Measurements from ENCODE around the gene DNAH6.
"Not testable (repeated sequence)": the region's sequence is repeated elsewhere in the genome, so short reads cannot be mapped to it uniquely, and the experiment has no call there.

DNAH6 gene

DNA sequence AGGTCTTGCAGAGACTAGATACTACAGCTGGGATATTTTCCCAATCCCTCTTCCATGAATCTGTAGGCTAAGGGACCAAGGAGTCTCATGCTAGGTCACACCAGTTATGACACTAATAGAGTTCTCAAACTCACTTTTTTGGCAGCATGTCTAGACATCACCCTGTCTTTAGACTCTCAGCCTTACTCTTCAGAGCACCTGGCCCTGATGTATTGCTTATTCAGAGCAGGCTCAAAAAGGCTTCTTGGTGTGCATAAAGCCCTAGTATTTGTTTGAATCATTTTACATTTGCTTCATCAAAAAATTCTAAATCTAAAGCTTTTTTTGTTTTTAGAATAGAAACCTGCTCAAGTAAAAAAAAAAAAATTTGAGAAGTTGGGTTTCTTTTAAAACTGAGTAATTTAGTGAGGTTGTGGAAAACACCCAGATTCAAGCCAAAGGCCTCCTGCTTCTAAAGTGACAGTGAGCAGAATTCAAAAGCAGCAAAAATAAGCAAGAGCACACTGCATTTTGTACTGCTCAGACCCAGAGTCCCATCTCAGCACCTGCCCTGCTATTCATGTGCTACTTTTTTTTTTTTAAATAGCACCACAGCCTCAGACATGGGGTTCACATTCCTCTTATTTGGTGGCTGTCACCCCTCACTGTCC is 18.0 kb upstream of the DNAH6 start:
- no peak for DNase-seq

DNA sequence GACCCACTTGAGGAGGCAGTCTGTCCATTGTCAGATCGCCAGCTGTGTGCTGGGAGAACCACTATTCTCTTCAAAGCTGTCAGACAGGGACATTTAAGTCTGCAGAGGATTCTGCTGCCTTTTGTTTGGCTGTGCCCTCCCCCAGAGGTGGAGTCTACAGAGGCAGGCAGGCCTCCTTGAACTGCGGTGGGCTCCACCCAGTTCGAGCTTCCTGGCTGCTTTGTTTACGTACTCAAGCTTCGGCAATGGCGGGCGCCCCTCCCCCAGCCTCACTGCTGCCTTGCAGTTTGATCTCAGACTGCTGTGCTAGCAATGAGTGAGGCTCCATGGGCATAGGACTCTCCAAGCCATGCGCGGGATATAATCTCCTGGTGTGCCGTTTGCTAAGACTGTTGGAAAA is 5.3 kb upstream of the DNAH6 start:
- peak in 2 of 4 experiments; percentile 13 to 28 for DNase-seq

DNA sequence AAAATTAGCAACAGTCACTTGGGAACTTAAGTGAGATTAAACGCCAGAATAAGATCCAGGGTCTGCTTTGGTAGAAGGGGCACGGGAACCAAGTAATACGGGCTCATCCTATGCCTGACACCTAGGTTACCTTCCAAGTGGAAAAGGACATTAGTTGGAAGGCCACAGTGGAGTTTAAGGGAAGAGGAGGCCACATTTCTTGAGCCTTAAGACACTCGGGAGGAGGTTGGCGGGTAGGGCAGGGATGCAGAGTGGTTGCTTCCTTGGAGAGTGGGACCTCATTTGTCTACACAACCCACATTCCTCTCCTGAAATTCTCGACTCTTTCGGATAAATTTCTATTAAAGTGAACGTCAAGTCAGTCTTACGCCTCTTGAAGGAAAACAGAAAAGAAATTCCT is 510 bp upstream of the DNAH6 start:
- DNase-seq = no peak

DNA sequence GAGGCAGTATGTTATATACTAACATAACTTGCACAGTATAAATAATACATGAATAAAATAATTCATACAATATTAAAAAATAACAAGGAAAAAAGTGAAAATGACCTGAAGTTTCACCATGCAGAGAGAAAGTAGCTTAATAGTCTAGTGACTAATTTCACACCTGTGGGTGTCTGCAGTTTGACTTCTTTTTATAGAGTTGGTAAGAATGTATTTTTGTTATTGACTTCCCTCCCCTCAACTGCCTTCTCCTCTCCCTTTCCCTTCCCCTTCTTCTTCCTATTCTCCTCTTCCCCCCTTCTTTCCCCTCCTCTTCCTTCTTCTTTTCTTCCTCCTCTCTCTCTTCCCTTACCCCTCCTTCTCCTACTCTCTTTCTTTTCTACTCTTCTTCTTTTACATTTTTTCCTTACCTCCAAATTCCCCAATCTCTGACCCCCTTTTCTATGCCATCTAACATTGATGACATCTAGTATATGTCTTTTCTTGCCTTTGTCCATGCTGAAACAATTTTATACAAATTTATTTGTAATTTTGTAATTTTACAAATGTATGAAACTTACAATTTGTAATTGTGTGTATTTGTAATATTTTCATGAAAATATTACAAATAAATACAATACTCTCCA is 3.1 kb downstream of the DNAH6 start:
- no peak for DNase-seq

DNA sequence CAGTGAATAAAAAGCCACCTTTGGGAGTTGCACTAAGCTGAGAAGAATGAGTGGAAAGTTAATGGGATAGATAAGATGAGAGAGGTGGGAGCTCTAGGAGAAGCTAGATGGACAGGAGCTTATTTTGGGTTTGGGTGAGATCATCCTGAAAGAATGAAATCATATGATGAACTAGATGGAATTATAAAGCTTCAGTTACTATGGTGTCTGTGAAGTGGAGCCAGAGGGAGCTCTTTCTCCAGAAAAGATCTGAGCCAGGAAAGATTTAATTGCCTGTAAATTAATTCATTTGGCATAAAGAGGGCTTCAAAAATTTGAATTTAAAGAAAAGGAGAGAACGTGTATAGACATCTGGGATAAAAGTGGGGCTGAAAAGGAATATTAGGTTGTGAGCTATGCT is 10.3 kb downstream of the DNAH6 start:
- DNase-seq = no peak

DNA sequence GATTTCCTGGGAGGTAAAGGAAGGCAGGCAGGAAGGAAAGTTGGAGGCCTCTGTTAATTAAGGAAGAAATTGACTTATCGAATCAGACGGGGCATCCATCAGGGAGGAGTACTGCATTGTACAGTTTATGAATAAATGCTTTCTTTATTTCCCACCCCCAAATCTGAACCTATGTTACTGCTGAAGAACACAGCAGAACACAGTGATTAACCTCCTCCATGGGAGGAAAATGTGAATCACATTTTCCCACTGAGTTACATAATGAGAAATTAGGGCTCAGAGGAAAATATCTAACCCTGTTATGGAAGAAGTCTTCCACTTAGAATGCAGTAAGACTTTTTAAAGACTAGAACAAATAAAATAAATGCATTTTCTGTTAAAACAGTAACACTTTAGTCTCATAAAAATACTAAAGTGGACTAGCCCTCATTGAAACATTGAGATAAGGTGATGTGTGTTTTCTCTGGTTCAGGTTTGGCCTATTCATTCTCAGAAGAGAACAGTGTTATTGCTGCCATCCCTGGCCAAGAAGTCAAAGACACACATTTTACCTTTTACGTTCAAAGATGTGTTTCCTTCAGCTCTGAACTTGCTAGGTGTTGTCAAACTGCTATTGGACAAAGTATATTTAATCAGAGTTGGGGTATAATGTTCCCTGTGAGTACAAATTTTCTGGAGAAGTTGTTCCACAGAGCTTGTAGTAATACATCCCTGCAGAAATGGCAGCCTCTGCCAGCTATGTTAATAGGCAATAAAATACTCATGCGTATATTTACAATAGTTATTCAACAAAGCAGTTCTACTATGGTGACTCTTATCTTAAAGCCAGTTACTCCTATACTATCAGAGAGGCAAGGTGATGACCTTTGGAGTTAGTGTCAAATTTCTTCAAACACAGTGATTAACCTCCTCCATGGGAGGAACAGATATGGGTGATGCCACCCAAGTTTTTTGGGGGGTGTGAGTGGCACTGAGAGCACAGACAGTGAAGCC is 11.1 kb downstream of the DNAH6 start:
- no peak for DNase-seq

DNA sequence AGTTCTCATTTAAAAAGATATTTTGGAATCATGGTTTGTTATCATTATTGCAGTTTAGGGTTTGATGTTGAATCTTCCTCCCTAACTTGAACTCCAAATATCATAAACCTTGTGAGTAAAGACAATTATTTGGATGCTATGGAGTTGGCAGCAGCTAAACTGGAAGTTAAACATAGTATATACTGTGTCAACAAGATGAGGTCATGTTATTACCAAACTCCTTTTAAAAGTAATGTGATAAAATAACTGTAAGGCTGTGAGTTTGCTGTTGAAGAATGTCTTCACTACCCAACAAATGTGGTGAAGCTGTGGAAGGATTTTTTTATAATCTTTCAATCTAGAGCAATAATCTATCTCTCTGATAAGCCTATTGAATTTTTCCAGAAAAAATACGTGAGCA is 16.0 kb downstream of the DNAH6 start:
- no peak for DNase-seq

DNA sequence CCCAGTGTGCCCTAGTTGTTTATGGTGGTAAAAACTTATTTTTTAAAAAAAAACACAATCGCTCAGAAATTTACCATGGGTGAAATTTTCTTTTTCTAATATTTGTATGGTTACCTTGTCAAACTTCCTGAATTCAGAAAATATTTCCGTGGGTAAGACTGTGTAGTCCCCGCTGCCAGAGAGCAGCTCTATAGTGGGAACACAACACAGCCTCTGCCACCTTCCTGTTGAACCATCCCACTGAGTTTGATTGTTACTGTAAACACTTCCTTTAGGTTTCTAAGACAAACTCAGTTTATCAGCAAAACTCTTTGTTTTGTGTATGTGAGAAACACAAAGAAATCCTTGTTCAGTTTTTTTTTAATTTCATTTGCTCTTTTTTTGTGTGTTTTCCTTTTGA is 17.9 kb downstream of the DNAH6 start:
- DNase-seq = no peak

DNA sequence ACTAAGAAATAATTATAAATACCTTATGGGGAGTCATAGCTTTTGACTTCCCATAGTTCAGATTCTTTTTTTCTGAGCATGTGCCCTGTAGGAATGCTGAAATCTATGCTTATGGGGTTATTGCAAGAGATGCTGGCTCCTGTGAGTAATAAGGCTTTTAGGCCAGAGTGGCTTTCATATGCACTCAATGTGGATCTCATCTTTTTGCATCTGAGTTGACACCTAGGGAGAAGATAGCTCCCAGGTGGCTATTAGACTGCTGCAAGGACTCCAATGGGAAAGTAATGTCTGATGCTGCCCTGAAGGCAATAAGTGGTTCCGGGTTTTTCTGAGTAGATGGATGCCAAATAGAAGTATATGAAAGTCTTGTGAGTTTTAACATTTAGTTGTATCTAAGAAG is 21.0 kb downstream of the DNAH6 start:
- DNase-seq = no peak

DNA sequence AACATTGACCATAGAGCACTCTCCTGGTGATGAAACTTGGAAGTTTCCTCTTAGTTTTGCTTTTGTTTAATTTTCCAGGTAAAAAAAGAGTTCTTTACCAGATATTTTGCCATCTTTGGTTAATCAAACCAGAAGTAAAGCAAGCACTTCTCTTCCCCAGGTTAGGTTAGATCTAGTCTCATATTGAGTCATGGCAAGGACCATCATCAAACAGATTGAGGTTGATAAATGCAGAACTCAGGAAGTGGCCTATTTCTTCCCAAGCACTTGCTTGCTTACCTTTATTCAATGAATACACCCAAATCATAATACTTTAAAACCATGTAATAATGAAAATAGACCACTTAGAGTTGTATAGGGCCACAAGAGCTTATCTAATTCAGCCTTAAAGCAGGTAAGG is 23.4 kb downstream of the DNAH6 start:
- DNase-seq = no peak

DNA sequence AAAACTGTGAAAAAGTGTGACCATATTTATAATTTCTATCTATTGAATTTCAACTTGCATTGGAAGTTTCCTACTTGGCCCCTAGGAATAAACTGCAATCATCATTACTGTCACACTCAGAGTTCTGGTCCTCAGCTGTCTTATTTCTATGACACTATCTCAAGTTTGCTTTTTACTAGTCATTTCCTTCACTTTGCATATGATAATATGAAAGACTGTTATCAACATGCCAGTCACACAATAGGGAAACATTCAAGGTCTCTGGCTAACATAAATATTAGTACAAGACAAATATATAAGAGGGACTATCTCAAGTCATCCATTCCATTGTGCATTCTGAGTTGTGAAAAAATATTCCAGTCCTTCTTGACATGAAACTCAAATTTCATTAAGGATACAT is 28.7 kb downstream of the DNAH6 start:
- no peak for DNase-seq

DNA sequence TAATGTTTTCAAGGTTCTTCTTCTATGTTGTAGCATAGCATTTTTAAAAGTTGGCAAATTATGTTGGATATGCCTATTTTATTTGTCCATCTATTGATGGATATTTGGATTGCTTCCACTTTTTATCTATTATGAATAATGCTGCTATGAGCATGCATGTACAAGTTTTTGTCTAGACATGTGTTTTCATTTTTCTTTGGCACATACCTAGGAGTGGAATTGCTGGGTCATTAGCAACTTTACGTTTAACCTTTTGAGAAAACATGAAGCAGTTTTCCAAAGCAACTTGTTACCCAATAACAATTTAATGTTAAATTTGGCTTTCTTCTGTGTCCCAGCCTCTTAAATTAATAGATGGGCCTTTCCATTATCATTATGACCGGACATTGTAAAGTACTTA is 30.3 kb downstream of the DNAH6 start:
- DNase-seq = no peak

DNA sequence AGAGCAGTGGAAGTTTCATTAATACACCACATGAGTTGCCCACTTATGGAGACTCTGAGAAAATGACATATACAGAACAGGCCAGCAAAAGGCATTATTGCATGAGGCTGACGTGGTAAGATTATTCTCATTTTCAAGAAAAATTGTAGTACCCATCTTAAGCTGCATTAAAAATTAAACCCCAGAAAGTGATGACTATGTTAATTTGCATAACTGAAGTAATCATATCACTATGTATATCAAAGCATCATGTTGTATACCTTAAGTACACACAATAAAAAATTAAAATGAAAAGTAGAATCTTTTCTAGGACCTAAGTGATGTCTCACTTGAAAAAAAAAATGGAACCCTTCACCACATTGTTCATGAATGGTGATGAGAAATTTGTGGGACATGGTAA is 32.0 kb downstream of the DNAH6 start:
- DNase-seq = no peak

DNA sequence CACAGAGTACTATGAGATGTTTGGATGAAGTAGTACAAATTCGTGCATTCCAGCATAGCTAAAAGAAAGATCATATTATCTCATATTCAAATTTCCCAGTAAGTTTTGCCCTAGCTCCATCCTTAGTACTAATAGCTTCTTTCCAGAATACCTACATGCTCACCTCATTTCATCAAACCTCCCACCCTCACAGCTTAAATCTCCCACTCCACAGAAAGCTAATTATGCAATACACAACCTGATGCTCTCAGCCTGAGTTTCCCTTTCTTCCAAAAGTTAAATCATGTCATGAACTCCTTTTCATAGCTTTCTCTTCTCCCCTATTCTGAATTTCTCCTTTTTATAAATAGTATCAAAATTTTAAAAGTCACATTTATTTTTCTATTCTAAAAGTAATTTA is 34.6 kb downstream of the DNAH6 start:
- no peak for DNase-seq

DNA sequence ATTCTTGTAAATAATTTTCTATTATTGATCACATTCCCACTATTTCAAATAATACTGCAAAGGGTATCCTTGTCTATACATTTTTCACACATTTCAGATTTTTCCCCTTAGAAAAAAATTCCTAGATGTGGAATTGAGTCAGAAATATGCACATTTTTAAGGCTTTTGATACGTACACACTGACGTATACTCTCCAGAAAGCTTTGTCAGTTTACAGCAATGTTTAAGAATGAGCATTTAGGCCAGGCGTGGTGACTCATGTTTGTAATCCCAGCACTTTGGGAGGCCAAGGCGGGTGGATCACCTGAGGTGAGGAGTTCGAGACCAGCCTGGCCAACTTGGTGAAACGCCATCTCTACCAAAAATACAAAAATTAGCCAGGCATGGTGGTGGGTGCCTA is 35.2 kb downstream of the DNAH6 start:
- not testable (repeated sequence) for DNase-seq

DNA sequence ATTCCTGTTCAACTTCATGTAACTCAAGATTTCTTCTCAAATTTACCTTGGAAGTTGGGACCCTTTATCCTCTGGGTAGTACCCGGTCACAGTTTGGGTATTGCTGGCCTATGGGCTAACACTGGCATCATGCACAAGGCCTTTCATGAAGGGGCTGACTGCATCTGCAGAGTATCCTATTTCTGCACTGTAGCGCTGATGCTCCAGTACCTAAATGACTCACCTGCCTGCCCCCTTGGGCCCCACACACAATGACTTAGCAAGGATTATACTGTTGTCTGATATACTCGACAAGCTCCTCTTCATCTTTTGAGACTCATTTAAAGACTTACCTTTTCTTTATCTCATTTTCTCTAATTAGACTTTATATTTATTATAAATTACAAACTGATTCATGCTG is 39.9 kb downstream of the DNAH6 start:
- no peak for DNase-seq

DNA sequence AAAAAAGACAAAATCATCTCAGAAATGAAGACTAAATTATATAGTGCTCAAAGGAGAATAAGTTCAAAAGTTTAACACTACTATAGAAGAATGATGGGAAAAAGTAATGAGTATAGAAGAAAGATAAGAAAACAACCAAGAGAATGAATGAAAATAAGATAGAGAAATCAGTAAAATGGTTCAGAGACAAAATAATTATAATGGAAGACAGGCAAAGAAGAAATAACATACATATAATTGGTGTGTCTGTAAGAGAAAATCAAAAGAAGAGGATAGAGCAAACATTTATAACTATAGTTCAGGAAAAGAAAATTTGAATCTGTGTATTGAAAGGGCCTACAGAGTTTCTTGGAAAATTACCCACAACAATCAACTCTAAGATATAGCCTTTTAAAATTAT is 43.5 kb downstream of the DNAH6 start:
- no peak for DNase-seq

DNA sequence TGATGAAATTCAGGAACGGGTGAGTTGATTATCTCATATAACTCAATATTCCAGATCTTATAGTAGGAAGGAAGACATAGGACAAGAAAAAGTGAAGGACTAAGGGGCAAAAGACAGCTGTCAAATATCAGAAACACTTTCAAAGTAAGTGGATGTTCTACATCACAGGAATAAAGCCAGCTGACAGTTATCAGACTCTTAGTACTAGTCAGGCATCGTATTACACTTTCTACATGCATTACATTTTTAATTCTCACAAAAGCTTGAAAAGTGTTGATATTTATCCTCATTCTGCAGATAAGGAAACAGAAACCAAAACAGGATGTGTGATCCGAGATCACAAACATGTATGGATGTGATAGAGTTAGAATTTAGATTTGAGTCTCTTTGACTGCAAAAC is 63.4 kb downstream of the DNAH6 start:
- no peak for DNase-seq

DNA sequence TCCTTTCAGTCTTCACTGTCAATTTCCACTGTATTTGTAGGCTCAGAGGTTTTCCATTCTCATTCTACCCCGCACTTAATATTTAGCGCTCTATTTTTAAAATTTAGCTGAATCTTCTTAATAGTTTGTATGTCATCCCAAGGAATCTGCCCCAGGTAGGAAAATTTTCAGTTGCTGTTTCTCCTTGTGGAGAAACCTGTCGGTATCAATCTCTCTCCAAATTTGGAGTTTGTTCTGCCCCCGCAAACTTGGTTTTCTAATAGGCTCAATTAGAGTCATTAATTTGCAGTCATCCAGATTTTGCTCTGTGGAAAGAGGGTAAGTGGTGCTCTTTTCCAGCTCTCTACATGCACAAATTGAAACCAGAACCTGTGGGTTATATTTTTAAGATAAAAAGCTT is 87.6 kb downstream of the DNAH6 start:
- DNase-seq = no peak

DNA sequence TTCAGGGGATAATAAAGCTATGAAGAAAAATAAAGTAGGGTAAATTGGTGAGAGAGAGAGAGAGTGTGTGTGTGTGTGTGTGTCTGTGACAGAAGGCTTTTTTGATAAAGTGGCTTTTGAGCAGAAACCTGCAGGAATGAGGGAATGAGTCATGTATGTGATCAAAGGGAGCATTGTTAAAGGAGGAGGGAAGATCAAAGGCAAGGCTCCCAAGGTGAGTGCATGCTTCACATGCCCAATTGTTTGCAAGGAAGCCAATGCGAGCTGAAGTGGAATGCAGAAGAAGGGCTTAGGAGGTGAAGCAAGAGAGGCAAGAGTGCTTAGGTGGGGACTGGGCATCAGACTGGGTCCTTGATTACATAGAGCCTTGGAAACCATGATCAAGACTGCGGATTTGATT is 96.8 kb downstream of the DNAH6 start:
- DNase-seq = no peak

DNA sequence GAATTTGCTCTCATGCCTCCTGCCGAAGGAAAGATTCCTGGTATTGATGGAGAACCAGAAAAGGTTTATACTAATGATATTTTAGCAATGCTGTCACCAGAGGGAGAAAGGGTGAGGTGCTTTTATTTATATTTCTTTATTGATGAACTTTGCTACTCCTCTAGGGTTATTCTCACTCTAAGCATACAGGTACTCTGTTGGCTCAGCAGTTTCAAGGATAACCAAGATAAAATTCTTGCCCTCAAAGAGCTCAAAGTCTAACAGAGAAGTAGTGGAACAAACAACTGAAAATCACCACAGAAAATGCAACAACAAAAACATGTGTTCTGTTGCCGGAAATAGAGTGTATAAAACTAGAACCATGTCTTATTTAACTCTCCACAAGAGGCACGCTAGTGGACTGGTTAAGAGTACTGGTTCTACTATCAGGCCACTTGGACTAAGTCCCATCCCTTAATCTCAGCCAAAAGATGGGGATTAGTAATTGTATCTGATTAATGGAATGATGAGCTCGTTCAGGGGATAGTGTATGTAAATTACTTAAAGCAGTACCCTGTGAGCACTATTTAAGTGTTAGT is 103.6 kb downstream of the DNAH6 start:
- no peak for DNase-seq

DNA sequence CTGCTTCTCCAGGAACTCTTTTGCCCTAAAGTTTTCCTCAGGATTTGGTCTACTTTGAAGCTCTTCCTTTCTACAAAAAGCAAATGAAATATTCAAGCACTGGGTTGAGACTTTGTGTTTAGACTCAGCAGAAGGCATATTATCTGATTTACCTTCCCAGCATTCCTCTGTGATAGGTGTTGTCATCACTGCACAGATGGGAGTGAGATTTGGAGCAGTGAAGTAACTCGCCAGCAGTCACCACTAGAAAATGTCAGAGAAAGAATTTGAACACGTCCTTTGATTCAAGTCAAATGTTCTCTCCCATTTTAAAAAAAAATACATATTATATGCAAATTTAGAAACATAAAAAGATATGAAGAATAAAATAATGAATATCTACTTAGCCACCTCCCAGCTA is 112.2 kb downstream of the DNAH6 start:
- DNase-seq = no peak

DNA sequence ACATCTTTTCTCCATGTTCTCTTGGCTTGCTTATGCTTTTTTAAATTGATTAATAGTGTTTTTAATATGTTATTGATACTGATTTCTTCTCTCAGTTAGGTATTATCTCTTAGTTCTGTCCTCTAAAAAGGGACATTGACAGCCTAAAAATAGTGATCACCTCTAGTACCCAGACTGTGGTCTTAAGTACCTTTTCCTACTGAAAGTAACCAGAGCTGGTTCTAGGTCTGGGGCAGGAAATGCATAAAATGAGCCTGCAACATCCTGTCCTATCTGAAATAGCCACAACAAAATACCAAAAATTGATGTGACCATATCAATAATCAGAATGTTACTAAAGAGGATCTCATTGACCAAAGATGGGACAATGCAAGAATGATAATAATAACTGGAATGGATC is 113.3 kb downstream of the DNAH6 start:
- no peak for DNase-seq

DNA sequence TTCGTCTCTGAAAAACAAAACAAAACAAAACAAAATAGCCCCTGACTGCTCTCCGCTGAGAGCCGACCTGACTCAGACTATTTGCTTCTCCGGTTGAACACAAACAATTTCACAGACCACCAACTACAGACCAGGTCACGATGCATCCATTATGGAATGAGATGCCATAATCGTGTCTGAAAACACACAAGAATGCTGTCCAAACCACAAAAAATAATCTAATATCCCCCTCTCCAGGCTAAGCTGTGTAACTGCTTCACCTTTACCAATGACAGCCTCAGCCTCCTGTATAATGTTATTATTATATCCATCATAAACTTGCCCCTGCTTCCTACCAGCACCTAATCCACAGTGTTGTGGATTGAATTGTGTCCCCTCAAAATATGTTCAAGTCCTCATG is 114.7 kb downstream of the DNAH6 start:
- DNase-seq = no peak

Measured in activated CD4-positive, CD25-positive, alpha-beta regulatory T cell (primary cell).